Hippocampal formation (tissue), 2 donors: ENCODE measurements around the gene ICE1.
"Not testable (repeated sequence)": the region's sequence is repeated elsewhere in the genome, so short reads cannot be mapped to it uniquely, and the experiment has no call there.

Experiments used
- DNase-seq, 2 donors: peaks; one replicate each; lab custom pipeline; 2025; lab: John Stamatoyannopoulos, UW

ICE1 gene

DNA sequence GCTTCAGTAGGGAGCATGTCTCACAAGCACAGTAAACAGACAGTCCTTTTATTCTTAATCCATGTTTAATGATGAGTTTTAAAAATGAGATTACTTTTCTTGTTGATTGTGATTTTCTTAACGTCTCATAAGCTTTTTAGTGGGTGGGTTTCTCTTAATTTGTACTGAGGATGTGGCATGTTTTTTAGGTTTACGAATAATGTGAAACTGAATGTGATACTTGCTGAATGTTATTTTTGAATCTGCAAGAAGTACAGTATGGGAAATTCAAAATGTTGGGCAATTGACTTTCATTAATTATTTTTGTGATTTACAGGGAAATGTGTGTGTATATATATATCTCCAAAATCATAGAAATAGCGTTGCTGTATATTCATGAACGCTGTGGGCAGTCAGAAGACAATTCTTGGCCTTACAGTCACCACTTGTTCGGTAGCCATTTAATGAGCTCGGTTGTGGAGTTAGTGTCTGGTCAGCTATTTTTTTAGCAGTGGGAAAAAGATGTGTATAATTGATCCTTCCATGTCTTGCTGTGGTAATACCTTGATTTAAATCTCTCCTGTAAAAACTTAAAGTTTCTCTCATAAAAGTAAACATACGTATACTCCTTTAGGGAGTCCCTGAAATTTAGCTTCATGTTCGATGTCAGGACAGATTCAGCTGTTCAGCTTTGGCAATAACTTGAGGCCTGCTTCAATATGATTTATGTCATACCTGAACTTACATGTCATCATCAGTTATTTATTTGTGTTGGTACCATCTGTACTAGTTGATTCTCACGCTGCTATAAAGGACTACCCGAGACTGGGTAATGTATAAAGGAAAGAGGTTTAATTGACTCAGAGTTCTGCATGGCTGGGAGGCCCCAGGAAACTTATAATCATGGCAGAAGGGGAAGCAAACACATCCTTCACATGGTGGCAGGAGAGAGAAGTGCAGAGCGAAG lies 15.0 kb downstream of the ICE1 start:
- no peak for DNase-seq

DNA sequence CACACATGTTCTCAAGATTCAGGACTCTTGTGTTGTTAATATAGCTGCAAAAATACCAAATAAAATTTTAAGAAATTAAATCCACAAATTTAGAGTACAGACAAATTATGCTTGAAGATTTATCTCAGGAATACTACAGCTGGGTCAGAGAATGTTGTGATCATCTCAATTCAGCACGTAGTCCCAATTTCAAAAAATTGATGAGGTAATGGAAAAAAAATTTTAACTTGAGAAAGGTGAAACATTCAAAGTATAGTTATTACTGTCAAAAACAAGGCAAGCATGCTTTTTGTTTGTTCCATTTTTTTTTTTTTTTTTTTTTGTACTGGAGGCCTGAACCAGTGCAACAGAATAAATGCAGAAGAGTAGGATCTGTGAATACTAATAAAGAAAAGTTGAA lies 29.4 kb downstream of the ICE1 start:
- no peak for DNase-seq

DNA sequence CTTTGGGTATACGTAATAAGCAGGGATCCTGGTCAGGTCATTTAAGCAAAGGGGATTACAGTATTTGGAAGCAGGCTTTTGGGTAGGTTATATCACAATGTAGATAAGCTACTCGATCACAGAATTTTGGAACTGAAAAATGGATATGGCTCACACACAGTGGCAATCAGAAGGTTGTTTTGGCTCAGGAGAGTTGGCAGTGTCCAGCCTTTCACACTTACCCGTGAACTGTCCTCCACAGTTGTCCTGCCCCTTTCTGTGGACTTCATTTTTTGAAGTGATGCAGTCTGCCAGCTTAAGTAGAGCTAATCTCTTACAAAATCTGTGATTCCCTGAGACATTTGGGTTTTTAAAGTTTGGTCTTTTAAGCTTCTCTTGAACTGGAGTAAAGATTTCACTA lies 30.7 kb downstream of the ICE1 start:
- DNase-seq: no peak

DNA sequence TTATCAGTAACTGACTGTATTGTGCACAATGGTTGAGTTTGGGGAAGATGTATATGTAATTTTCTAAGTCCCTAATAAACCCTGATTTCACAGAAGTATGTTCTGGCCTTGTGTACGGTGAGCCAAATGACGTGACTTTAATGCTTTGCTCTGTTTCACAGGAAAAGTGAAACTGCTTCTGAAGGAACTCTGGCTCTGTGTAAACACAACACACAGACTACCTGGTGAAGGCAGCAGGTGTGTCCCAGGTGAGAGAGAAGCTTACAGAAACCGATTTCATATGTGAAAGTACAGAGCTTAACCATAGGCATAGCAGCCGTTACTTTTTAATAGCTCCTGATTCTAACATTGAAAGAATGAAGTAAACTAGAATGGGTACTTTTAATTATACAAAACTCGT lies 31.9 kb downstream of the ICE1 start:
- DNase-seq: no peak

DNA sequence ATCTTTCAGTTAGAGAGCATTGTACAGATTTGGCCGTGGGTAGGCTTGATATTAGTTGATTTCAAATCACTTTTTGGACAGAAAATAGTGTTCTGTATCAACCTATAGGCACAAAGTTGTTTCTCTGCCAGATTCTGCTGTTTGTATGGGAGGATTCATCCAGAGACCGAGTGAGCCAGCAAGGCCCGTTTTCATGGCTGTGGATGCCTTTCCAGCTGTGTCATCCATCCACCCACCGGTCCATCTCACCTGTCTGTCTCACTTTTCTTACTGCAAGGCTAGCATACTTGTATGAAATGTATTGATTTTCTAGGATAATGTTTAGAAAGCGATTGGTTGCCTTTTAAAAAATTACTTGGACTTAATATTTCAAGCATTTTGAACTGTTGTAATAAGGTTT lies 34.4 kb downstream of the ICE1 start:
- no peak for DNase-seq

DNA sequence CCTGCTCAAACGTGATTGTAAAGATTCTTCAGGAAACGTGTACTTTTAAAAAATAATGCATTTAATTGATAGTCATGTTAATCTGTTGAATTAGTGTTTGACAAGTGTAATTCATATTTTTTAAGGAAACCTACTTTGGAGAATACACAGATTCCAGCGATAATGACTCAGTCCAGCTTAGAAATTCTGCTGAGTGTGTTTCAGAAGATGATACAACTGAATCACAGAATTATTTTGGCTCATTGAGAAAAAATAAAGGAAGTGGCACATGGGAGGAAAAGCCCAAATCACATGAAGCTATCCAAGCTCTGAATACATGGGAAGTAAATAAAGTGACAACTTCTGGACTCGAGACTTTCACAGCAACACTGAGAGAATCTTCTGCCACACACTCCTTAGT lies 37.8 kb downstream of the ICE1 start:
- no peak for DNase-seq

DNA sequence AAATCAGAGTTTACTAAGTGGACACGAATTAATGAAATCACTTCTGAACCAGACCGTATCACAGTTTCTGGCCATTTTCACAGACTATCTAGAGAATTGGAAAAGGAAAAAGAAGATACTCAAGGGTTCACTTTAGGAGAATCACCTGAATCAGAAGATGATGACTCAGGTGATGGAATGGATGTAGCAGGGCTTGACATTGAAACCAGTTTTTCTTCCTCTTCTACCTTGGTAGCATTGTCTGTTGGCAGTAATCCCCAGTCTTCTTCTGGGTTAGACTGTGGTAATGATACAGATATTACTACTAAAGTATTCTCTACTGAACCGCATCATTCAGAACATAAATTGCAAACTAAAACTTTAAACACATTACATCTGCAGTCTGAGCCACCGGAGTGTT lies 38.5 kb downstream of the ICE1 start:
- no peak for DNase-seq

DNA sequence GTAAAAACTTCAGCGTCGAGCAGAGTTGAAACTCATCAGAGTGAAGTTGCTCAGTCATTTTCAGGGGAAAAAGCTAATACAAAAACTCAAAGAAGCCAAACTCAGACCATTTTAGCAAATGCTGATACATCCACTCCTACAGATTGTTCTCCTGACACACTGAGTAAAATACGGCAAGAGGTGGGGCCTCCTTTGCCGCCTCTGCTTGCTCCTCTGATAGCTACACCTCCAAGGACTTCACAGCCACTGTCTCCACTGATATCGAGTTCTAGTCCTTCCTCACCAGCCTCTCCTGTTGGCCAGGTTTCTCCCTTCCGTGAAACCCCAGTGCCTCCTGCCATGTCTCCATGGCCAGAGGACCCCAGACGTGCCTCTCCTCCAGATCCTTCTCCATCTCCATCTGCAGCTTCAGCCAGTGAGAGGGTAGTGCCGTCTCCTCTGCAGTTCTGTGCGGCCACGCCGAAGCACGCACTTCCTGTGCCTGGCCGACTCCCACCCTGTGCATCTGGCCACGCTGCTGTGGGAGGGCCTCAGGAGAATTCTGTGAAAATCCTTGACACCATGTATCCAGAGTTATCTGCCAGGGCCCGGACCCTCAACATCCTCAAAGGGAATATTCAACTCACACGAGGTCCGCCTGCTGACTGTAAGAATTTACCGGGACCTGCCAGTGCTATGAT lies 41.7 kb downstream of the ICE1 start:
- DNase-seq: no peak

DNA sequence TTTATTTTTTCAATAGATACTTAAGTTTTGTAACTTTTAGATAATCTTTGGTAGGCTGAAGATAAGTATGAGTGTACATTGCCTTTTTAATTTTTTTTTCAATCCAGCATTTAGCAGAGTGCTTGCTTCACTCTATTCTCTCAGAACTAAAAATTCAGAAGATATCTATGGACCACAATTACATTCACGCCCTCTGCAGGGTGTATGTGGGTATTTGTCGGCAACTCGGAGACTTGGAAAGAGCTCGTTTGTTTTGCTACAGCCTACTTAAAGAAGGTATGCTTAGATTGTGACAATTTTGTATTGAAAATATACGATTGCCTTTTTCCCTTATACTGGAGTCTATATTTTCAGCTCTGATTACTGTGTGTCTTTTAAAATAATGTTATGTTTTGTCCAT lies 43.8 kb downstream of the ICE1 start:
- DNase-seq: no peak

DNA sequence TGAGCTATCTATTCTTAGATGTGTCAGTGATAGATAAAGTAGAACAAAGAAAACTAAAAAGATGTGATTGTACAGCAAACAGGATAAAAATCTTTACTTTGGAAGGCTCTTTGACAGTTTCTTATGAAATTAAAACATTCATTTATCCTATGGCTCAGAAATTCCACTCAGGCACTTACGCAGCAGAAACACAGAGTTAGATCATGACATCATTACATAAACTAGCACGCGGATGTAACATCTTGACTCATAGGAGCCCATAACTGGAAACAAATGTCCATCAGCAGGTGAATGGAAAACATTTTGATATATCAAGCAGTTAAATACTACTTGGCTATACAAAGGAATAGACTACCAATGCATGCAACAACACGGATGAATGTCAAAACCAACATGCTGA lies 45.3 kb downstream of the ICE1 start:
- DNase-seq: no peak

DNA sequence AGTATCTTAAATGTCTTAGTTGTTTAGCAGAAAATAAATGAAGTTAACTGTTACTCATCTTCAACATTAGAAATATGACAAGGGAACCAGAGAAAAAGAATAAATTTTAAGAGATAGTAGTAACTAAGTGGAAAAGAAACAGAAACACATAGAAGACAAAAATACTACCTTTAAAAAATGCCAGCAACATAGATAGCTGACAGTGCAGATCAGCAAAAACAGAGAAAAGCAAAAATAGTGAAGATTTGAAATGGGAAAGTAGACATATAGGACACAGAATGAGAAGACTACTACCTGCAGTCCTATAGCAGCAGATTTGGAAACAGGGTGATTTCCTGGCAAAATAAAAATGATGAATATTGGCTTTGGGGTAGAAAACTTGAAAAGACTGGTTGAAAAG lies 48.5 kb downstream of the ICE1 start:
- no peak for DNase-seq

DNA sequence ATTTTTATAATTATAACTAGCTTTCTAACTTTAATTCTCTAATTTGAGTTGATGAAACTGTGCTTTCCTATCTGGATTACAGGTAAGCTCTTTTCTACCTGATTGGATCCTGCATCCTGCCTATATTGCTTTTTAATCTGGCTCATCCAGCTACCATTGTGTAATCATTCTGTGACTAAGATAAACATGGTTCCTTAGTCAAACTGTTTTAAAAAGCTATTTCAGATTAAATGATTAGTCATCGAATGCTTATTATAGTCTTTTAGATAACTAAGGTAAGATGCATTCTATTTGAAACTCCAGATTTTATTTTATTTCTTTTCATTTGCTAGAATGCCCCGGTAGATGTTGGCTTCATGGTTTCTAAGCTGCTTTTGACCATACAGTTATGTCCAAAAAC lies 50.7 kb downstream of the ICE1 start:
- no peak for DNase-seq

DNA sequence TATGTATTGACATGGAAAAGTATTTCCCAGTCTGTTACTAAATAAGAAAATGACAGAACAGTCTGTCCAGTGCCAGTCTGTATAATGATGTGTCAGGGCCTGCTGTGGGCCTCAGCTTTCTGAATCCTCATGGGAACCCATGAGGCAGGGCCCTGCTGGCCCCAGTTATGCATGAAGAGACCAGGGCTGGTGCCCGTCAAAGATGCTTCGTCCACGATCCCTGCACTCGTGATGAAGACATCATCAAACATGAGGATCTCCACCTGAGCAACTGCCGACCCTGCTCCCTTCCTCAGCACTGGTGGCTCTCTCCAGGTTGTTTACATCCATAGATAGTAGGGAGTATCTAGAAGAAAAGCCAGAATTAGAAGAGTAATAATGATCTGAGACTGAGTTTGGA lies 52.5 kb downstream of the ICE1 start:
- DNase-seq: no peak

DNA sequence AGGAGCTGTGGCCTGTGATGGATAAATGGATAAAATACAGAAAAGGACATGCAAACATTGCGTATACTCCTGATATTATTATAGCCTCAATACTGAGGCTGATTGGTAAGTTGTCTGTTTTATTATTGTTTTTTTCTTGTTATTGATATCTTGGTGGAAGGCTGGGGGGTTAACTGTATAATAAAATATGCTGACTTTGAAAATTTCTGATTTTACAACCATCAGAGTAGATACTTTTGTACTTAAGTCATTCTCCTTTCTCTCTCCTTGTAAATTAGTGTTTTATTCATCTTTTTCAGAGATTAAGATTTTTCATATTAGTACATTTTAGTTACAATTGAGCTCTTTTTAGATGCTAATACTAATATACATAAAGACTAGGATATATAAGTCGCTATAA lies 53.5 kb downstream of the ICE1 start:
- DNase-seq: no peak

DNA sequence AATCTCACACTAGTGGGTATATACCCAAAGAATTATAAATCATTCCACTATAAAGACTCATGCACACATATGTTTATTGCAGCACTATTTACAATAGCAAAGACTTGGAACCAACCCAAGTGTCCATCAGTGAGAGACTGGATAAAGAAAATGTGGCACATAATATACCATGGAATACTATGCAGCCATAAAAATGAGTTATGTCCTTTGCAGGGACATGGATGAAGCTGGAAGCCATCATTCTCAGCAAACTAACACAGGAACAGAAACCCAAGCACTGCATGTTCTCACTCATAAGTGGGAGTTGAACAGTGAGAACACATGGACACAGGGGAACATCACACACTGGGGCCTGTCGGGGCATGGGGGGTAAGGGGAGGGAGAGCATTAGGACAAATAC lies 57.1 kb downstream of the ICE1 start:
- not testable (repeated sequence) for DNase-seq

DNA sequence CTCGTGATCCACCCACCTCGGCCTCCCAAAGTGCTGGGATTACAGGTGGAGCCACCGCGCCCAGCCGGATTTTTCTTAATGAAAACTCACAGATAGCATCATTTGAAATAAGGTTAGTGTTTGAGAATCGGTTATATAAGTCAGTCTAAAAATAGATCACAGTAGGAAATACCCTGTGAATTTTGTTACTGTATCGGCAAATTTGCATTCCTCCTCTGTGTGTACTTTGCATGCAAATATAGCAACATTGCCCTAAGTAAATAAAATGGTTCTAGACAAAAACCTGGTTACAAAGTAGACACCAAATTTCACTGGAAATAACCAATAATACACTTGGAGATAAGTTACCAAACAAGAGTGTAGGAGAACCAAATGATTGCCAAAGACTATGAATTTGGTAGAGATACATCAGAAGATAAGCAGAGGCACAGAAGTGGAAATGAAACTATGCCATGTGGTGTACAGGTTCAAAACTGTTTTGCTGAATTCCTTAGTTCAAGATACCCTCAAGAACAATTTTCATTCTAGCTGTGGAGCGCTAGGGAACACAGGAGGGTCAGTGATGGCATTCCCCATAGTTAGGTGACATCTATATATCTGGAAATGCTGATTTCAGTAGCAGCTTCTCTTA lies 58.1 kb downstream of the ICE1 start:
- DNase-seq: no peak

DNA sequence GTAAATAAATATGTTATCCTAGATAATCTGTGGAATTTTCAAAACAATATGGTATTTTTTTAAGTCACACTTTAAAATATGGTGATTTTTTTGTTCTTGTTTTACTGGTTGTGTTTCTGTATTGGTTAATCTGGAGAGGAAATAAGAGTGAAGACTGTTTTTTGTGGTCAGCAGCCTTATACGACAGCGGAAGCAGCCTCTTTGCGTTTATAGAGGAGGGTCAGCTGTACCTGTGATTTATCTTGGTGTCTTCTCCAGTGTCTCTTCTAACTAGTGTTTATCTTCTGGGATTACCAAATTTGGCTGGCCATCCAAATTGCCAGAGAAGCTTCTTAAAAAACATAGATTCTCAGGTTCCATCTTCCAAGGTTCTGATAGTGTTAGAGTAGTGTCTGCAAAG lies 58.7 kb downstream of the ICE1 start:
- DNase-seq: no peak

DNA sequence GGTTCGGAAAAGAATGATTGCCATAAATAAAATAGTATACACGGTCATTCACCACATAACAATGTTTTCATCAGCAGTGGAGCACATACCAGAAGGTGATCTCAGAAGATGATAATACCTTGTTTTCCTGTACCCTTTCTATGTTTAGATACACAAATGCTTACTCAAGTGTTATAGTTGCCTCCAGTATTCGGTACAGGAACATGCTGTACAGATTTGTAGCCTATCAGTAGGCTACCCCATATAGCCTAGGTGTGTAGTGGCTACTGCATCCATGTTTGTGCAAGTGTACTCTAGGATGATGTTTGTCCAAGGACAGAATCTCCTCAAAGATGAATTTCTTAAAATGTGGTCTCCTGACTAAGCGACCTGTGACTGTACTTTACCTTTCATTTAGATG lies 59.2 kb downstream of the ICE1 start:
- DNase-seq: no peak

DNA sequence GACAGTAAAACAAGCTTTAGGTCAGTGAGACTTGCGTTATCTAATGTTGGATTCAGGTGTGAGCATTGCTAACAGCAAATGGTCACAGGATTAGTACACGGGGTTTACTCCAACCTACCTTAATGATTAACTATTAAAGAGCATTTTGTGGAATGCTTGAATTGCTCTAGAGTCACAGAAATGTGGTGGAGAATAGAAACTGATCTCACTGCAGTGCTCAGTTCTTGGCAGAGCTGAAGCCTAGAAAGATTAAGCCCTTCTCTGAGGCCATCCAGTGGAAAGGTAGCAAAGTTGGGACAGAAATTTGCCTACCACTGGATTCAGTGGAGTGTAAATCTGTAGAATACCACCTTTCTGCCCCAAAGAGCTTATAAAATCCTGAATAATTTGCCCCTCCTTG lies 60.9 kb downstream of the ICE1 start:
- no peak for DNase-seq

DNA sequence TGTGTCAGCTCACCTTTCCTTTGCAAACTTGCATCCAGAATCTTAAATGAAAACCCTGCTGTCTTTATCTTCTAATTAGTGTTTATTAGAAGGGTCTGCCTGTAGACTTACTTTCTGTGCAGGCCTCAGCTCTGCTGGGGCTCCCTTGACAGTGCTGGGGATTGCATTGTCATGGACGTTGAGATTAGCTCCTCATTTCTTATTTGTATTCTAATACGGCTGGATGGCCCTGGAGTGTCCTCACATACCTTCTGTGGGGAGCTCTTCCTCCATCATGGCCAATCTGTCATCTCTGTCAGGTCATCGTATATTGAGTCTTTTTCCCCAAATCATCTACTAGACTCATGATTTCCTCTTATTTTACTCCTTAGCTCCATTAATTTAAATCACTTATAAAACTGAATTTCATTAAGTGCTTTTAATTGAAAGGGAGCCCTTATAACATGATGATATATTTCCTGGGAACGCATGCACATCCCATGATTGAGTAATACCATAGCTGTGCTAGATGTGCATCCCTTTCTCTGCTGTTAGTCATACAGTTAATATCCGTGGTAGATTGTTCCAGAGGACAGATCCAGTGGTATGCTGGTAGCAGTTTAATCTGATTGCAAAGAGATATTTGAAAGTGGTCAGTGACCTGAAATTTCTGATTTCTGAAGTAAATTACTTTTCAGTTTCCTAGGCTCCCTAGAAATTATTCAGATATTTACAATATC lies 61.6 kb downstream of the ICE1 start:
- DNase-seq: no peak

DNA sequence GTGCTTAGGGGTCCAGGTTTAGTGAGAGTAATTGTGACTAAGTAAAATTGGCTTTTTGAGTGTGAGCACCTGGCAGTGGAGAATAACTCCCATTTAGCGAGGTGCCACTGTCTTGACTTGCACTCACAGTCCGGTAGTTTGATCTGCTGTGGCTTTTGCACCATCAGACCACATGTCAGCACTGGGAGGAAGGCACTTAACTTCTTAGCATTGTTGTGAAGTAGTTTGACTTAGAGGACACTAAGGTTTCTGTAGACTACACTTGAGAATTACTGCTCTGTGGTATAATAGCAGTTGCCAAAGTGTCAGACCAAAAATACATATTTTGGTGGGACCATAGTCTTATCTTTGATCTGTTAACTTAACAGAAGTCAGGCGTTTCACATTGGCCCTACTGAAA lies 63.6 kb downstream of the ICE1 start:
- DNase-seq: no peak

DNA sequence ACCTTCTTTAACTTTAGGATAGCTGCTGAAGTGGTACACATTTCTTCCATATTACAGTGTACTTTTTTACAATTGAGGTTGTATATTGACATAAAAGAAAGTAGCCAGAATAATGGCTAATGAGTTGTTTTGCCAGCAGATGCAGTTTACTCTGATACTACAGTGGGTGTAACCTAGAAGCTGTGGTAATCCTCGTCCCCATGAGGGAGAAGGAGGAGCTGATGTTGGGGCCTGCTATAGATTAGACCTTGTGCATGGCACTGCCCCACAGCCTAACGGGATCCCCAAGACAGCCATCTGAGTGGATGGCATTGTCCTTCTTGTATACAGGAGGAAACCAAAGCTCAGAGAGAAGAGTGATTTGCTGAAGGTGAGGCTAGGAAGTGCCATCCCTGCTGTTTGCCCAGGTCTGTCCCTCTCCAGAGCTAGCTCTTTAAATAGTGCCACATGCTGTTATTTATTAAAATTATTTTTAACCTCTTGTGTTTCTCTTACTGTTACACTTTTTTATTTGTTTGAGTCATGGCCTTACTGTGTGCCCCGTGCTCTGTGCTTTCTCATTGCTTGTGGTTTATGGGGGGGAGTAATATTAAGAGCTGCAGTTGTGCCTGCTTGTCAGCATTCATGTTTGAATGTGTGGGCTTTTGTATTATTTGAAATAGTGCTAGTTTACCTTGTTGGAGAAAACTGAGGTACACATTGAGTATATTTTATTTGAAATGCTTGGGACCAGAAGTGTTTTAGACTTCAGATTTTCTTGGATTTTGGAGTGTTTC lies 65.3 kb downstream of the ICE1 start:
- no peak for DNase-seq
